ENCODE measurements around the gene UBA52.

UBA52 gene

GRCh38 chr19:18608102-18608804 is 36.6 kb downstream of the UBA52 start:
- DNase-seq (ENCODE audit: low spot score): no peak
- no peak for FAIRE-seq

GRCh38 chr19:18608805-18609716 is 37.4 kb downstream of the UBA52 start:
- FAIRE-seq (no peak), DNase-seq (ENCODE audit: low spot score) (no peak)

- no peak for FAIRE-seq
- DNase-seq (ENCODE audit: low spot score): no peak
These were observed 38.0 kb downstream of the UBA52 start for GRCh38 chr19:18609717-18610051.

GRCh38 chr19:18610245-18610555 is 38.5 kb downstream of the UBA52 start:
- DNase-seq (ENCODE audit: low spot score): no peak

GRCh38 chr19:18610556-18611326 is 39.1 kb downstream of the UBA52 start:
- DNase-seq (ENCODE audit: low spot score) (no peak), FAIRE-seq (no peak)

More at GRCh38 chr19:18610245-18610555, 38.5 kb downstream of the UBA52 start:
- FAIRE-seq: no peak

- FAIRE-seq: no peak
- no peak for DNase-seq (ENCODE audit: low spot score)
These were observed 39.8 kb downstream of the UBA52 start for GRCh38 chr19:18611327-18612050.

GRCh38 chr19:18612051-18612771 is 40.6 kb downstream of the UBA52 start:
- DNase-seq (ENCODE audit: low spot score) (no peak), FAIRE-seq (no peak)

GRCh38 chr19:18612772-18613588 is 41.3 kb downstream of the UBA52 start, which contains the start of gene TMEM59L:
TSS of gene TMEM59L (plus strand) at chr19:18612870. CDS start at chr19:18612959, 89 bp downstream.
- no peak for DNase-seq (ENCODE audit: low spot score)
- FAIRE-seq: no peak

- DNase-seq (ENCODE audit: low spot score) (no peak), FAIRE-seq (no peak)
These were observed 42.1 kb downstream of the UBA52 start for GRCh38 chr19:18613589-18614234.

- DNase-seq (ENCODE audit: low spot score) (no peak), FAIRE-seq (no peak)
These were observed 44.4 kb downstream of the UBA52 start for GRCh38 chr19:18616023-18616422.

- FAIRE-seq (no peak), DNase-seq (ENCODE audit: low spot score) (no peak)
These were observed 45.9 kb downstream of the UBA52 start for GRCh38 chr19:18617562-18617961.

- no peak for FAIRE-seq
- DNase-seq (ENCODE audit: low spot score): no peak
These were observed 46.6 kb downstream of the UBA52 start for GRCh38 chr19:18618236-18618635.

- FAIRE-seq: no peak
- DNase-seq (ENCODE audit: low spot score): no peak
These were observed 48.7 kb downstream of the UBA52 start for GRCh38 chr19:18620311-18620710.

- FAIRE-seq: no peak
- DNase-seq (ENCODE audit: low spot score): no peak
These were observed 49.2 kb downstream of the UBA52 start for GRCh38 chr19:18620902-18621301.

- no peak for FAIRE-seq
- DNase-seq (ENCODE audit: low spot score): no peak
These were observed 55.2 kb downstream of the UBA52 start for GRCh38 chr19:18626906-18627305.
